ENCODE results near the gene TRIM47.
A peak's percentile ranks its signal among the peaks of the same experiment; 100 is the strongest.
"Not testable (repeated sequence)": the region's sequence is repeated elsewhere in the genome, so short reads cannot be mapped to it uniquely, and the experiment has no call there.

Gene TRIM47

DNA sequence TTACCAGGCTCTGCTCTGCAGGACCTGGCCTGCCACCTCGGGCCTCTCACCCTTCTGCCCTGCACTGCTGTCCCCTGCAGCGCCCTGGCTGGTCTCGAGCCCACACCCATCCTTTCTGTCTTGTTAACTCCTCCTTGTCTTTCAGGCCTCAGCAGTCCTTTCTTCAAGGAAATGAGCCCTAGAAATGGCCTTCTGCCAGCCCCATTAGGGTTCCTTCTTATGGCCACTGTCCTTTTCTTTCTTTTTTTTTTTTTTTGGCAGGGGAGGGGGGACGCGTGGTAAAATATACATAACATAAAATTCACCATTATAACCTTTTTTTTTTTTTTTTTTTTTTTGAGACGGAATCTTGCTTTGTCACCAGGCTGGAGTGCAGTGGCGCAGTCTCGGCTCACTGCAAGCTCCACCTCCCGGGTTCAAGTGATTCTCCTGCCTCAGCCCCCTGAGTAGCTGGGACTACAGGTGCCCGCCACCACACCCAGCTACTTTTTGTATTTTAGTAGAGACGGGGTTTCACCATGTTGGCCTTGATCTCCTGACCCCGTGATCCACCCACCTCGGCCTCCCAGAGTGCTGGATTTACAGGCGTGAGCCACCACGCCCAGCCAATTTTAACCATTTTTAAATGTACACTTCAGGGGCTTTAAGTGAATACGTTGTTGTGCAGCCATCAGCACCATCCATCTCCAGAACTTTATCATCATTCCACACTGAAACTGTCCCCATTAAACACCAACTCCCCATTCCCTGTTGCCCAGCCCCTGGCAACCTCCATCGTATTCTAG is 12.8 kb downstream of the TRIM47 start:
- not testable (repeated sequence) for DNase-seq

GRCh38 chr17:75864887-75865286 is 13.5 kb downstream of the TRIM47 start:
- not testable (repeated sequence) for DNase-seq

DNA sequence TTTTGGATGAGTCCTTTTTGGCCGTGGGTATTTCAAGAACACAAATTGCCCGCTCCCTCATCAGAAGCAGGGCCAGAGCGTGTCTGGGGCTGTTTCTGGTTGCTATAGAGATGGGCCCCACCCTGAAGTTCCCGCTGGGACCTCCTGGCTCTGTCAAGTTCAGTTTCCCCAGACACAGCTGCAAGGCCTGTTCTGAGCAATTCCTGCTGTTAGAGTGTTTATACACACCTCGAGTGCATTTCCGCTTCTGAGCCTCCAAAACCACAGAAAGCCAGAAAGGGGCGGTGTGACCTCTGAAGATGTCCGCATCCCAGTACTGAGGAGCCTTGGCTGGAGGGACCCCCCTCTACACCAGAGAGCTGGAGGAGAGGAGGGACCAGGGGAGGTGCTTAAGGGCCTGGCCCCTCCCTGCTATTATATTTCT is 13.9 kb downstream of the TRIM47 start:
- no peak for DNase-seq

GRCh38 chr17:75861927-75862317 is 16.5 kb downstream of the TRIM47 start:
- no peak for DNase-seq

DNA sequence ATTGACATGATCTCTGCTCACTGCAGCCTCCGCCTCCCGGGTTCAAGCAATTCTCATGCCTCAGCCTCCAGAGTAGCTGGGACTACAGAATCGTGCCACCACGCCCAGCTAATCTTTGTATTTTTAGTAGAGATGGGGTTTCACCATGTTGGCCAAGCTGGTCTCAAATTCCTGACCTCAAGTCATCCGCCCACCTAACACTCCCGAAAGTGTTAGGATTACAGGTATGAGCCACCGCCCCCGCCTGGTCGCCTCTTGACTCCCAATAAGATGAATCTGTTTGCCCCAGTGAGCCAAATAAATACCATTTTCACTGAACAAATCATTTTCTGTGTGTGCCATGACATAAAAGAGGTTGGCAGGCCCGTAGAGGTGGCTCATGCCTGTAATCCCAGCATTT is 19.0 kb downstream of the TRIM47 start:
- not testable (repeated sequence) for DNase-seq

- DNase-seq, result no peak
Measured at GRCh38 chr17:75856062-75856756, 22.2 kb downstream of the TRIM47 start.

DNA sequence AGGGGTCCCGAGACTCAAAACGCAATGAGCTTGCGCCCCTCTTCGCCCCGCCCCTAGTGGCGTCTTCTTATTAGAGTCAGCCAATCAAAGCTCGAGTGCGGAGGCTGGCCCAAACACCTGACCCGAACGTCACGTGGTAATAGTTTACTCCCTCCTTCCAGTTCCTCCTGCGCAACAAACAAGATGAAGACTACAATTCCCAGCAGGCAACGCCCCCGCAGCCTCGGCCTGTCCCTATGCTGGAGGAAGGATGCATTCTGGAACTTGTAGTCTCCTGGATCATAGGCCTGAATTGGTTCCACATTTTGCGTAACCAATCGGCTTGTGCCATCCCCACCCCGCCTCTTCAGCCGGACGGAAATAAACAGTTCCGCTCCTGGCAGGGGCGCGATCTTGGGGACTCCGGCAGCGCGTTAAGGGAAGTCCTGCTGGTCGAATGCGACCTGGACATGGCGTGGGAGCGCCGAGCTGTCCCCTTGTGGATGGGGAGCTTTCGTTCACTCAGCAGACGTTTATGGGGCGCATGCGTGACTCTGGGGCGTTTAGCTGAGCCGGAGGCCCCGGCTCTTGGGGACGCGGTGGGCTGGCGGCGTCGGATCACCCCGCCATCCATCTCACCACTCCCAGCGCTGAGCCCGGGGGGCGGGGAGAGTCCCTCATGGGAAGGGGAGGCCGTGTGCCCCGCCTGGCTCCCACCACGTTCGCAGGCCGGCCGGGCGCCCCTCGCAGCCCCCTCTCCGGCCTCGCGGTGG is 22.9 kb downstream of the TRIM47 start, which contains the start of gene WBP2:
Gene WBP2 (minus strand): TSS at position 26 of the 752 bp plus-strand sequence. CDS start 38 bp downstream, outside the sequence.
- DNase-seq, result peak; percentile 77

DNA sequence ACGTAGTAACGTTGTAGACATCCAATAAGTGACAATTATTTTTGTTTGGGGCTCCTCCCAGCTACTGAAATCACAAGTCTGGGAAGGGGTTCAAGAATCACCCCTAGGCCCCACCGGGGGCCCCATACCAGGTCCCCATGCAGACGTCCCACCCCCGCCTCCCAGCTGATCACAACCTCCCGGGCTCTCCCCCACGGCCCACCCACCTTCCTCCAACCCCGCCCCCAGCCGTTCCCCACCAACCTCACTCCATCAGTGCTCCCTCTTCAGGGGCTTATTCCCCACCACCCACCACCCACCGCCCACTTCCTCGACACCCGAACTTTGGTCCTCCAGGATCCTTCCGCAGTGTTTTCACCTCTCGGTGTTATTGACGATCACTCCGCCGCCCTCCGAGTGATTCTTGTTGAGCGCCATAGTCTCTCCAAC is 23.5 kb downstream of the TRIM47 start:
- DNase-seq, result no peak

DNA sequence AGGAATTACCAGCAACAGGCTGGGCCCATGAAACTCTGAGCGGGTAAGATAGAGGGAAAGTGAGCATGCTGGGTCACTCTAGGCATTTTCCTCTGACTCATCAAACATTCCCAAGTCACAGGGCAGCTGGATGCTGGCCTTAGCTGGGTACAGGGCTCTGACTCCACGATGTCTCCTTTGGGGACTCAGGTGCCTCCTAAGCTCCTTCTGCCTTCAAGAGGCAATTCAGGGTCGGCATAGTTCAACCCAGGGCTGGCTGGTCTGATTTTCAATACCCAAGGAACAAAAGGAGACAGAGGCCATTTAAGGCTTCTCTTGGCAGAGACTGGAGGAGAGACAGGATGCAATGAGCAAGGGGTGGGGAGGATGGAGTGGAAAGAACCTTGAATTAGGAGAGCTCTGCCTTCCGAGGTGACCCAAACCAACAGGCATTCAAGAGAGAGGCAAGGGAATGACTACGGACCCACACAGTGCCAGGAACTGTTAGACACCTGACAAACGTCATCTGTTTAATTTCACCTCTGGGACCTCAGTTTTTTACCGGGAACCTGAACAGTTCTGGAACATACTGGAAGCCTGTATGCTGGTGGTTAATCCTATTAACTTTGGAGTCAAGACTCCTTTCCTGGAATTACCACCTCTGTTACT is 24.2 kb downstream of the TRIM47 start:
- DNase-seq, result no peak

DNA sequence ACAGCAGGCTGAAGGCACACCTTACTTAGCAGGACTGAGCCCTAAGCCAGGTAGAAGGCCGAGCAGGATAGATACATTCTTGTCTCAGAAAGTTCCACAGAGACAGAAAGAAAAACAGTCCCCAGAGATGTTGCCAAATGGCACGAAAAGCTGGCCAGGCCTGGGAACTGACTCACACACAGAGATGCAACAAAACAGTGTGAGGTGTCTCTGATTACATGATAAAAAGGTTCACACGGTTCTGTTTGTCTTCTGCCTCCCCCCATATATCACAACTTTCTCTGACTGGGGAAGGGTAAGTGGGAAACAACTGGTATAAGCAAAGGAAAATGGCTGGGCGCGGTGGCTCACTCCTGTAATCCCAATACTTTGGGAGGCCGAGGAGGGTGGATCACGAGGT is 24.9 kb downstream of the TRIM47 start:
- DNase-seq, result no peak

DNA sequence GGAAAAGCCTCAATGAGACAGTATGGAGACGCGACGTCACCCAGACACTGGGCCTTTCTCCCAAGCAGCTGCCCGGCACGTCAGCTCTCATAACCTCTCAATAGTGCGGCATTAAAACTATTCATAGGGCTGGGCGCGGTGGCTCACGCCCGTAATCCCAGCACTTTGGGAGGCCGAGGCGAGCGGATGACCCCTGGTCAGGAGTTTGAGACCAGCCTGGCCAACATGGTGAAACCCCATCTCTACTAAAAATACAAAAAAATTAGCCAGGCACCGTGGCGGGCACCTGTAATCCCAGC is 26.7 kb downstream of the TRIM47 start:
- DNase-seq, result not testable (repeated sequence)

GRCh38 chr17:75850928-75851692 is 27.3 kb downstream of the TRIM47 start:
- DNase-seq, result no peak

DNA sequence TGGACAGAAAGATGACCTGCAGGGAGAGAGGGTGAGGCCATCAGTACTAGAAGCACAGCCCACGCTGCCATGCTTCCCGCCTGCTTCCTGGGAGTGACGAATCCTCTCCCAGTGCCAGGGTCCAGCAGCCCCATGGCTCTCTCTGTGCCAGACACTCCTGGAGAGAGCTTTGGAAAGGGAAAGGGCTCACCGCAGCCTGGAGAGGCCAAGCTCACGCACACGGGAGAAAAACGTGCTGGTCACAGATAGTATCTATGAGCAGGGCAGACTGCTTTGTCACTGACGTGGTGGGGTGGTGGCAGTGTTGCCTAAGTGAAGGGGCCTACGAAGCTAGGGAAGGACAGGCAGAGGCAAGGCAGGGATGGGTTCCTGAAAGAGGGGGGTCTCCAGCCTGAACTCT is 28.7 kb downstream of the TRIM47 start:
- no peak for DNase-seq

DNA sequence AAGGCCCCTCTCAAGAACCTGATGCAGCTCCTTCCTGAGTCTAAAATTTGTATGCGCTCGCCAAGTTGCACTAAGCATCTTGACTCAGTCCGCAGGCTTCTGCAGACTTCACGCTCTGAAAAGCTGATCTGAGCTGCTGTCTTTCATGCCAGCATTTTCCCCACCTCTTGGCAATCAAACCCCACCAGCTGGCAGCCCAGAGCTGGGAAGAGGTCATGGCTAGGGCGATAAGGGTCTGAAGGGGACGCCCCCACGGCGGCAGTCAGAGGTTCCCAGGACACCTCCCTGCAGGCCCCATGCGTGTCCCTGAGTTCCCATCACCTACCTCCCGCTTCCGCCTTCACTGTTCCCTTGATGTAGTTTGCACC is 29.1 kb downstream of the TRIM47 start:
- DNase-seq, result no peak

GRCh38 chr17:75848523-75849278 is 29.7 kb downstream of the TRIM47 start:
- peak; percentile 25 for DNase-seq

GRCh38 chr17:75847614-75848522 is 30.5 kb downstream of the TRIM47 start:
- DNase-seq, result no peak

DNA sequence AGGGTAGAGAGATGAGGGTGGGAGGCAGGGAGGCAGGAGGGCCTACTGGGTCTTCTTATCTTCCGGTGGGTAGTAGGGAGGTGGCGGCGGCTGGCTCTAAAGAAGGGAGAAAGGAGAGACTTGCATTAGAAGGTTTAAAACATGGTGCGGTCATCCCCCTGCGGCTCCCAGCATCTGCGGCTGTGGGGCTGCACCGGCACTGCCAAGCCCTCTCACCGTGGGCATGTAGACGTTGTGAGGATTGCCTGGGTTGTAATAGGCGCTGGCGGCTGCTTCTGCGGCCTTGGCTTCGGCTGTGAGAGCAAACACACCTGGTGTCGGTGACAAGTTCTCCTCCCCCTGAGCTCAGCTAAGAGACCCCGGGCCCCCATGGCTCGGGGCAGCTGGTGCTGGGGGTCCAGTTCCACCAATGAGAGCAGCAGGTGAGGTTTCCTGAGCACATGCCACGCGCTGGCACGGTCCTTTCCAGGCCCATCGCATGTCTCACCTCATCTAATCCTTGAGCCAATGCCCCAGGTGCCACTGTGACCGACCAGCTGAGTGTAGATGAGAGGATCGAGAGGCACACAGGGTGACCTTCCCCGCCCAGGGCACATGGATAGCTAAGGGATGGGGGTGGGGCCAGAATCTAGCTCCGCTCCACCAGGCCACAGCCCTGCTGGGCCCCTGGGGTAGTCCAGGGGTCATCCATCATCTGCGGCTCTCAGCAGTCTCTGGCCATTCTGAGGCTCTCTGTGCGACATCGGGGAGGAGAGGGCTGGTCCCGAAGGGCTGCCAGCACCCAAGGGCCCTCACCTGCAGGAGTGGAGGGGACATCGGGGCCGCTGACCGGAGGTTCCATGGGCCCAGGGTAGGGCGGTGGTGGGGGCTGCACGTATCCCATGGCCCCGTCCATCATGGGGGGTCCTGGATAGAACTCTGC is 31.4 kb downstream of the TRIM47 start:
- DNase-seq, result no peak

GRCh38 chr17:75845933-75846691 is 32.3 kb downstream of the TRIM47 start:
- no peak for DNase-seq

Measured in 8988T (cell line).